Frontal cortex (tissue), 4 donors: ENCODE results near the gene PCDHGA10. TPM values are rescaled to one million over a fixed set of nuclear protein-coding genes. Genes with fewer than 3 reads are reported as not detected.
"Not testable (repeated sequence)": the region's sequence is repeated elsewhere in the genome, so short reads cannot be mapped to it uniquely, and the experiment has no call there.

ENCODE experiments used
- DNase-seq, 2 donors: peaks; one replicate each; pipeline ENCODE4 v3.0.0; 2012; ENCODE audit warnings: low spot score in 2 of 2
- FAIRE-seq: peaks from 2 replicates; lab custom pipeline; 2012; peaks lifted over from hg19 to GRCh38; lab: Jason Lieb, UNC
- total RNA-seq: library from RNA; depleted of rRNA; stranded (reverse); fragments of >200 nt; gene quantifications from one replicate; pipeline ENCODE4 v1.2.3, GENCODE V29; 2014
- donor health status: control.
- donor health status: control.
- donor health status: control.

PCDHGA10 gene
- 9.8 TPM for total RNA-seq

GRCh38 chr5:141412854-141413539 is at the start of gene PCDHGA10:
Gene PCDHGA10, plus strand, starts transcription at chr5:141412987. Its CDS starts 189 bp downstream, at chr5:141413176.
- no peak for DNase-seq
- no peak for FAIRE-seq

DNA sequence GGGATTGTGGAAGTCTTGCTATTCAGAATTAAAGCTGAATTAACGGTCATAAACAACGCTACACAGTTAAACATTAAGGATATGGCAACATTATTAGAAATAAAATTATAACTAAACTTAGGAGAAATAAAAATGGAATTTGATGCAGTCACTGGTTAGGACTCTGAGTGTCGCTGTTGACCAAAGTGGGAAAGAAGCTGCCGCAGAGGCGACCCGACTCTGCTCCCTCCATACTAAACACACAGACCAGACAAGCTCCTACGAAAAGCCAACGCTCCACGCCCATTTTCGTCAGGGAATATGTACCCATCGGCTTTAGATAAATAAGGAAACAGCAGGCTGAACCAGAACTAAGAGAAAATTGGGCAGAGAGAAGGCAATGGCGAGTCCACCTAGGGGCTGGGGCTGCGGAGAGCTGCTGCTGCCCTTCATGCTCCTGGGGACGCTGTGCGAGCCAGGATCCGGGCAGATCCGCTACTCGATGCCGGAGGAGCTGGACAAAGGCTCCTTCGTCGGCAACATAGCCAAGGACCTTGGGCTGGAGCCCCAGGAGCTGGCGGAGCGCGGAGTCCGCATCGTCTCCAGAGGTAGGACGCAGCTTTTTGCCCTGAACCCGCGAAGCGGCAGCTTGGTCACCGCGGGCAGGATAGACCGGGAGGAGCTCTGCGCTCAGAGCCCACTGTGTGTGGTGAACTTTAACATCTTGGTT is 48.7 kb upstream of the PCDHGA10 start, which contains the start of gene PCDHGA5:
Gene PCDHGA5, plus strand, starts transcription at position 211 of the 709 bp plus-strand sequence. Its CDS starts 169 bp downstream, at position 380.
- no peak for DNase-seq
- no peak for FAIRE-seq

GRCh38 chr5:141366016-141366896 is 46.5 kb upstream of the PCDHGA10 start:
- DNase-seq (no peak), FAIRE-seq (no peak)

GRCh38 chr5:141369994-141370848 is 42.6 kb upstream of the PCDHGA10 start, which contains the start of gene PCDHGB3:
Gene PCDHGB3, plus strand, starts transcription at chr5:141370242. Its CDS starts 153 bp downstream, at chr5:141370395.
- no peak for DNase-seq
- no peak for FAIRE-seq

GRCh38 chr5:141371572-141372475 is 41.0 kb upstream of the PCDHGA10 start:
- DNase-seq (no peak), FAIRE-seq (no peak)

GRCh38 chr5:141373673-141374317 is 39.0 kb upstream of the PCDHGA10 start, which contains the start of gene PCDHGA6:
Gene PCDHGA6, plus strand, starts transcription at chr5:141373891. Its CDS starts 193 bp downstream, at chr5:141374084.
- no peak for DNase-seq
- no peak for FAIRE-seq

- FAIRE-seq (no peak), DNase-seq (no peak)
Measured at GRCh38 chr5:141374627-141375026, 38.2 kb upstream of the PCDHGA10 start.

DNA sequence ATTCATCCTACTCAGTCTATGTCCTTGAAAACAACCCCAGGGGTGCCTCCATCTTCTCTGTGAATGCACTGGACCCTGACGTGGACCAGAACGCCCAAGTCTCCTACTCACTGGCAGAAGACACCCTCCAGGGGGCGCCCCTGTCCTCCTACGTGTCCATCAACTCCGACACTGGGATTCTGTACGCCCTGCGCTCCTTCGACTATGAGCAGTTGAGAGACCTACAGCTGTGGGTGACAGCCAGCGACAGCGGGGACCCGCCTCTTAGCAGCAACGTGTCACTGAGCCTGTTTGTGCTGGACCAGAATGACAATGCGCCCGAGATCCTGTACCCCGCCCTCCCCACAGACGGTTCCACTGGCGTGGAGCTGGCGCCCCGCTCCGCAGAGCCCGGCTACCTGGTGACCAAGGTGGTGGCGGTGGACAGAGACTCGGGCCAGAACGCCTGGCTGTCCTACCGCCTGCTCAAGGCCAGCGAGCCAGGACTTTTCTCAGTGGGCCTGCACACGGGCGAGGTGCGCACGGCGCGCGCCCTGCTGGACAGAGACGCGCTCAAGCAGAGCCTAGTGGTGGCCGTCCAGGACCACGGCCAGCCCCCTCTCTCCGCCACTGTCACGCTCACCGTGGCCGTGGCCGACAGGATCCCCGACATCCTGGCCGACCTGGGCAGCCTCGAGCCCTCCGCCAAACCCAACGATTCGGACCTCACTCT is 37.2 kb upstream of the PCDHGA10 start:
- FAIRE-seq, DNase-seq: not testable (repeated sequence)

- FAIRE-seq (no peak), DNase-seq (no peak)
Measured at GRCh38 chr5:141382469-141383294, 30.1 kb upstream of the PCDHGA10 start, which contains the start of gene PCDHGA7. Gene PCDHGA7, plus strand, starts transcription at chr5:141382742. Its CDS starts 158 bp downstream, at chr5:141382900.

DNA sequence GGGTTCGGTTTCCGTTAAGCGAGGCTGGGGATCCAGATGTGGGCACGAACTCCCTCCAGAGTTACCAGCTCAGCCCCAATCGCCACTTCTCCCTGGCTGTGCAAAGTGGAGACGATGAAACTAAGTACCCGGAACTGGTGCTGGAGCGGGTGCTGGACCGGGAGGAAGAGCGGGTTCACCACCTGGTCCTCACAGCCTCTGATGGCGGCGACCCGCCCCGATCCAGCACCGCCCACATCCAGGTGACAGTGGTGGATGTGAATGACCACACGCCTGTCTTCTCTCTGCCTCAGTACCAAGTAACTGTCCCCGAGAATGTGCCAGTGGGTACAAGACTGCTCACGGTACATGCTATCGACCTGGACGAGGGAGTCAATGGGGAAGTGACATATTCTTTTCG is 29.4 kb upstream of the PCDHGA10 start:
- DNase-seq (no peak), FAIRE-seq (no peak)

DNA sequence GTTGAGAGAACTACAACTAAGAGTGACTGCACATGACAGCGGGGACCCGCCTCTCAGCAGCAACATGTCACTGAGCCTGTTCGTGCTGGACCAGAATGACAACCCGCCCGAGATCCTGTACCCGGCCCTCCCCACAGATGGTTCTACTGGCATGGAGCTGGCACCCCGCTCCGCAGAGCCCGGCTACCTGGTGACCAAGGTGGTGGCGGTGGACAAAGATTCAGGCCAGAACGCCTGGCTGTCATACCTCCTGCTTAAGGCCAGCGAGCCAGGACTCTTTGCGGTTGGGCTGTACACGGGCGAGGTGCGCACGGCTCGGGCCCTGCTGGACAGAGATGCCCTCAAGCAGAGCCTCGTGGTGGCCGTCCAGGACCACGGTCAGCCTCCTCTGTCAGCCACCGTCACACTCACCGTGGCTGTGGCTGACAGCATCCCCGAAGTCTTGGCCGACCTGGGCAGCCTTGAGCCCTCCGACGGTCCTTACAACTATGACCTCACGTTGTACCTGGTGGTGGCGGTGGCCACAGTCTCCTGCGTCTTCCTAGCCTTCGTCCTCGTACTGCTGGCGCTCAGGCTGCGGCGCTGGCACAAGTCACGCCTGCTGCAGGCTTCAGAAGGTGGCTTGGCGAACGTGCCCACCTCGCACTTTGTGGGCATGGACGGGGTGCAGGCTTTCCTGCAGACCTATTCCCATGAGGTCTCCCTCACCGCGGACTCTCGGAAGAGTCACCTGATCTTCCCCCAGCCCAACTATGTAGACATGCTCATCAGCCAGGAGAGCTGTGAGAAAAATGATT is 28.1 kb upstream of the PCDHGA10 start:
- no peak for FAIRE-seq
- DNase-seq: no peak

DNA sequence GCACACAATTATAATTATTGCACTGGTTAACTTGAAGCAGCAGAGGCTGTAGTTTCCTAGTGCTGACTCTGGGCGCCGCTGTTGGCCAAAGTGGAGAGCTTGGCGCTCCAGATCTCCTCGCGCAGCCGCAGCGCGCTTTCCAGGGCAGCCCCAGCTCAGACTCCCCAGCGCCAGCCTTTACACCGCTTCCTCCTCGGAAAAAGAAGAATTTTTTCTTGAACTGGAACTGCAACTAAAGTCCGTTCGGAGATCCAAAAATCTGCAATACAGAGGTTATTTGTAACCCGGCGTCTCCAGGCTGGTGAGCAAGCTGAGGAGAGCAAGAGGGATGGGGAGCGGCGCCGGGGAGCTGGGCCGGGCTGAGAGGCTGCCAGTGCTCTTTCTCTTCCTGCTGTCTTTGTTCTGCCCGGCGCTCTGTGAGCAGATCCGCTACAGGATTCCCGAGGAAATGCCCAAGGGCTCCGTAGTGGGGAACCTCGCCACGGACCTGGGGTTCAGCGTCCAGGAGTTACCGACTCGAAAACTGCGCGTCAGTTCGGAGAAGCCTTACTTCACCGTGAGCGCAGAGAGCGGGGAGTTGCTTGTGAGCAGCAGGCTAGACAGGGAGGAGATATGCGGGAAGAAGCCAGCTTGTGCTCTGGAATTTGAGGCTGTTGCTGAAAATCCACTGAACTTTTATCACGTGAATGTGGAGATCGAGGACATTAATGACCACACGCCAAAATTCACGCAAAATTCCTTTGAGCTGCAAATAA is 25.1 kb upstream of the PCDHGA10 start, which contains the start of gene PCDHGB4:
Gene PCDHGB4, plus strand, starts transcription at position 142 of the 755 bp plus-strand sequence. Its CDS starts 187 bp downstream, at position 329.
- FAIRE-seq, DNase-seq: not testable (repeated sequence)

DNA sequence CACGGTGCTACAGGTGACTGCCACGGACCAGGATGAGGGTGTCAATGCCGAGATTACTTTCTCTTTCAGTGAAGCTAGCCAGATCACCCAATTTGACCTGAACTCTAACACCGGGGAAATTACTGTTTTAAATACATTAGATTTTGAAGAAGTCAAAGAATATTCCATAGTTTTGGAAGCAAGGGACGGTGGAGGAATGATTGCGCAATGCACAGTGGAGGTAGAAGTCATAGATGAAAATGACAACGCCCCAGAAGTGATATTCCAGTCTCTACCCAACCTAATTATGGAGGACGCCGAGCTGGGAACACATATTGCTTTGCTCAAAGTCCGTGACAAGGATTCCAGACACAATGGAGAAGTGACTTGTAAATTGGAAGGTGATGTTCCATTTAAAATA is 24.1 kb upstream of the PCDHGA10 start:
- no peak for FAIRE-seq

More for the DNA sequence above, 24.1 kb upstream of the PCDHGA10 start:
- DNase-seq: no peak
